Subcutaneous adipose tissue (tissue), 4 donors: ENCODE results near the gene GID4. TPM values are rescaled to one million over a fixed set of nuclear protein-coding genes. Genes with fewer than 3 reads are reported as not detected.

ENCODE experiments used
- CTCF ChIP-seq: fragments of 450-650 bp; IDR thresholded peaks from one replicate; pipeline ENCODE4 v1.5.1; 2016; ENCODE audit warnings: low read depth, mild to moderate bottlenecking, control low read depth, antibody characterized with exemption, moderate library complexity
- total RNA-seq, 4 donors: library from RNA; depleted of rRNA; stranded (reverse); fragments of >200 nt; gene quantifications; one replicate each; pipeline ENCODE4 v1.1.0, GENCODE V29; 2016

Gene GID4
- total RNA-seq, 4 donors from 2014 or later, result 17.0 to 29.8 (median 19.2) TPM

DNA sequence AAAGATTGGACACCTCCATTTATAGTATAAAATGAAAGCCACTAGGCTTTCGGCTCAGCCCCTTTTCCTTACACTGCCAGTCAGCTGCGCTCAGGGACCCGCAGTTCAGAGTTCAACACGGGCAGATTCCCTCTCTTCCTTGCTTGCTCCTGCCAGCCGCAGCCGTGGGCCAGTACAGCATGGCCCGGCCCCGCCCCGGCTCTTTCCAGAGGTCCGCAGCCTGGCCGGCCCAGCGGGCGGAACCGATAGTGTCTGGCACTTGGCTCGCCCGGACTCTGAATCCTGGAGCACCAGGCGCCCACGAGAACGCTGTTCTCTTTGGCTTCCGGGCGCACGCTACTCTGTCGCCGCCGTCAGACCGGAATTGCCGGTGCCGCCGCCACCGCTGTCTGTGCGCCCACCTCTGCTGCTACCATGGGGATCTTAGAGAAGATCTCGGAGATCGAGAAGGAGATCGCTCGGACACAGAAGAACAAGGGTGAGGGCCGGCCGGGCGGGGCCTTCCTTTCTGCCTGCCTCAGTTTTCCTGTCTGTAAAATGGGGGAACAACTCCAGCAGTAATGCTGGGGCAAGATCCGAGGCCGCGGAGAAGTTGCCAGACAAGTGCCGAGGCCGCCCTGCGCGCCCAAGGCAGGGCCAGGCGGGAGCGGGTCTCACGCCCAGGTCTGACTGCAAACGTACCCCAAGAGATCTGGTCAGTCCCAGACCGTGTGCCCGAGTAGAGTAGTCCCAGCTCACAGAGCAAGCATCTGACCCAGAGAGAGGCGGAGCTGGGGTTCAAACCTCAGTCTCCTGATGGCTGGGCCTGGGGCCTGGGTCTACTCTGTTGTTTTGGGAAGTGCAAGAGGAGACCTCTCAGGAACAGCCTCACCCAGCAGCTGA, 48.6 kb downstream of the GID4 start, which contains the start of gene DRG2:
Gene DRG2, plus strand, starts transcription at position 339 of the 882 bp plus-strand sequence. Its CDS starts 76 bp downstream, at position 415.
- TF ChIP-seq CTCF, result no peak

GRCh38 chr17:18089613-18090012, 50.4 kb downstream of the GID4 start:
- no peak for TF ChIP-seq CTCF

DNA sequence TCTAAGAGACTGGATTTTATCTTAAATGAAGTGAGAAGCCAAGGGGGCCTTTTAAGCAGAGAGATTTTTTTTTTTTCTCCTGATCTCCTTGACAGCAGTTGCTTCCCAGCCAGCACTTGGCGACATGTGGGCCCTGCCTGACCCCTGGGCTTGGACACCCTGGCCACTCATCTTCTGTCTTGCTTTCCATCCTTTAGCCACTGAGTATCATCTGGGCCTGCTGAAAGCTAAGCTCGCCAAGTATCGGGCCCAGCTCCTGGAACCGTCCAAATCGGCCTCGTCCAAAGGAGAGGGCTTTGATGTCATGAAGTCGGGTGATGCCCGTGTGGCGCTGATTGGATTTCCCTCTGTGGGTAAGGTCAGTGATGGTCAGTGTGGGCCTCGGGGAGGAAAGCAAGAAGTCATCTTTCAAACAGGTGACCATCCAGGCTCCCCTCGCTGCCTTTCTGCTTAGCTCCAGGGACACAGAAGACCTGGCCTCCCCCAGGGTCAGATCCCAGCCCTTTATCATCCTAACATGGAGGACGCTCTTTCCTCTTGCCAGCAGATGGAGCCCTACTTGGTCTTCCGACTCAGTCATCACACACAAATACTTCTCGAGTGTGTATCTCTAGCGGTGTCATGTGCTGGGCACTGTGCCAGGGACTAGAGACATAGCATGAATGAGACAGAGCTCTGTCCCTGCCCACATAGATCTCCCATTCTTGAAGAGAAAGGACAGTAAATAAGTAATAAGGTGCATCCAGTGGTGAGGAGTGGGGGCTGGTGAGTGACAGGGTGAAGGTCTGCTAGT, 54.6 kb downstream of the GID4 start:
- no peak for TF ChIP-seq CTCF

- TF ChIP-seq CTCF, result no peak
Measured at GRCh38 chr17:18094409-18094807, 55.2 kb downstream of the GID4 start.

DNA sequence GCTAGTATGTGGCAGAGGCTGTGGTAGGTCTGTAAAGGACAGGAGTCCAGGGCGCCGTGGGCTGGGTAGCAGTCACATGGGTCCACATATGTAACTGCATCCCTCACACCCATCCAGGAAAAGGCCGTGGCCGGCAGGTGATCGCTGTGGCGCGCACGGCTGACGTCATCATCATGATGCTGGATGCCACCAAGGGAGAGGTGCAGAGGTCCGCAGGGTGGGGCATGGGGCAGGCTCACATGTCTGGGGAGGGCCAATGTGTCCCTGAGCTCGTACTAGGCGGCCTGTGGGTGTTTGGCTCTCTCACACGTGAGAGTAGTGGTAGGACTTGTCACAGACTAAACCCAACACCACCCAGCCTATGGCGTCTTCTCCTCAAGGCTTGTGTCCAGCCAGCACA, 60.3 kb downstream of the GID4 start:
- no peak for TF ChIP-seq CTCF

DNA sequence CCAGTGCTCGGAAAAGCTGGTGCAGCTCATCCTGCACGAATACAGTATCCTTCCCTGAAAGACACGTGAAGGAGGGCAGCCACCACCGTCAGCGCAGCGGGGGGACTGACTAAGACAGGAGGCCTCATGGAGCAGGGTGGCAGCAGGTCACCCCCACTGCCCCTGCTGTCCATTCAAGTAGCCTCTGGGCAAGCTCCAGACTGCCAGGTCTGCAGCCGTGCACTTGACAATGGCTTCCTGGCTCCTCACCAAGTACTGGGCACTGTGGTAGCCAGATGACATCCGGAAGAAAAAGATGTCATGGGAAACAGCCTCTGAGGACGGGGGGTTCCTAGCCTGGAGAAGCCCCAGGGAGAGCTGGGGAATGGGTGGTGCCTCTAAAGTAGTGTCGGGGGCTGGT, 61.4 kb downstream of the GID4 start:
- TF ChIP-seq CTCF, result no peak

GRCh38 chr17:18101828-18102227, 62.6 kb downstream of the GID4 start:
- no peak for TF ChIP-seq CTCF
